ENCODE measurements around the gene COPS4.
A peak's percentile ranks its signal among the peaks of the same experiment; 100 is the strongest.
"Not testable (repeated sequence)": the region's sequence is repeated elsewhere in the genome, so short reads cannot be mapped to it uniquely, and the experiment has no call there.

The COPS4 gene

DNA sequence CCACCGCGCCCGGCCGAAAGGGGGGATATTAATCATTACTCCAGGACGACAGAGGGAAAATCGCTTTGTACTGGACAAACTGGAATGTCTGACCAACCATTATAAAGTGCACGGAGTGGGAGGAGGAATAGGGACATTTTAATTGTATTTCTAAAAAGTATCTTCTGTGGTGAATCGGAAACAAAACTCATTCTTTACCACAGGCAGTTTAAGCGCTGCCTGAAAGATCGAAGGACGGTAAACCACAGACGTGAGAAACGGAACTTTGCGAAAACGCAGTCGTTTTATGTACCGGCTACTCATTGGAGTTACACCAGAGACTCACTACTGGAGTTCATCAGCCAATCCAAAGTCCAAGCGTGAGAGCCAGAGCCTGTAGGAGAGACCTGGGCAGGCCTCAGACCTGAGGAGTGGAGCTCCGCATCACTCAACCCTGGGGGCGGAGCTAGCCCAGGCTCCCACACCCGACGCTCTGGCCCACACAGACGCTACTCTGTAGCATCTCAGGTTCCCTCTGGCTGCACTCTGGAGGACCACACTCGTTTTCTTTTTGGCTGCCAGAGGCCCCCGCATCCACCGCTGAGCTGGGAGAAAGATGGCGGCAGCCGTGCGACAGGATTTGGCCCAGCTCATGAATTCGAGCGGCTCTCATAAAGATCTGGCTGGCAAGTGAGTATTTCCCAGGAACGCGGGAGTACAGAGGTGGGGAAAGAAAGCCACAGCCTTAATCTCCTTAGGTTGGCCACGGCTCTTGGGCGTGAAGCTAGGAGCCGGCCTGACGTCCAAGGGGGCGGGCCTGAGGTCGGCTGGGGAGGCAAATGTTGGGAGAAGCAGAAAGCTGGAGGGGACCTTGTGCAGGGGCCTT, at the start of gene COPS4:
Gene COPS4 (plus strand): TSS at position 554 of the 865 bp plus-strand sequence. CDS start 42 bp downstream, at position 596.
- peak; percentile 98 to 99 for DNase-seq

- not testable (repeated sequence) for DNase-seq
These were observed 47.5 kb upstream of the COPS4 start for GRCh38 chr4:82987519-82987918.

GRCh38 chr4:82988323-82988832, 46.6 kb upstream of the COPS4 start:
- no peak for DNase-seq

DNA sequence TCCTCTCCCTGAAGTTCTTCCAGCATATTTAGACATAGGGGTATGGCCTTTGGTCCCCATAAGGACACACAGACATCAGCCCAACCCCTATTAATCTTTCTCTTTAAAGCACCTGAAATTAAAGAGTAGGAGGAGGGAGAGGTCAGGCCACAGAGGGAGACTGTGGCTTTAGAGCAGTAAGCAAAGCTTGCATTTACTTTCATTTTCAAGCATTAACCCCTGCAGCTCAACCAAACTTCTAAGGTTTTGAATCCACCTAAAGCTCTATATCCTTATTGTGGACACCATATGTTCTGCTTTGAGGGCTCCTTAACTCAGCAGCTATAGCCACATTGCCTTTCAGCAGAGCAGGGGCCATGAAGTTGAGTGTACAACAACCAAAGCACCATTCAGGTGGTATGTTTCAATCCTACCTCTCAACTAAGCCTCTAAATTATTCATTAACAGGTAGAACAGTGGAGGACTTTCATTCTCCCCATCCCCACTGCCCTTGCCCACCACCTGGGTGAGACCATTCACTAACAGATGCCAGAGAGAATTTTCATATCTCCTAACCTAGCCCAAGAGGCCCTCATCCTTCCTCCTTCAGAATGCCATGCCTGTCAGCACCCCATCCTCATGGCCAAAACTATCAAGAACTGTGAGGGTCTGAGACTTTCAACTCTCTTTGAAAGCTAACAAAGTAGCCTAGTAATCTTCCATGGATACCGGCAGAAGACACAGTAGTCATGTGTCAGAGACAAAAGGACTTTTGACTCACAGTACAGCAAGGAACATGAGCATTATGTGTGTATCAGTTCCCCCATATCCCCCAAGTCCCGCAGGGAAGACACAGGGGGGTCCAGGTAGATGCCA, 45.2 kb upstream of the COPS4 start:
- peak in 1 of 2 donors; percentile 36 for DNase-seq

DNA sequence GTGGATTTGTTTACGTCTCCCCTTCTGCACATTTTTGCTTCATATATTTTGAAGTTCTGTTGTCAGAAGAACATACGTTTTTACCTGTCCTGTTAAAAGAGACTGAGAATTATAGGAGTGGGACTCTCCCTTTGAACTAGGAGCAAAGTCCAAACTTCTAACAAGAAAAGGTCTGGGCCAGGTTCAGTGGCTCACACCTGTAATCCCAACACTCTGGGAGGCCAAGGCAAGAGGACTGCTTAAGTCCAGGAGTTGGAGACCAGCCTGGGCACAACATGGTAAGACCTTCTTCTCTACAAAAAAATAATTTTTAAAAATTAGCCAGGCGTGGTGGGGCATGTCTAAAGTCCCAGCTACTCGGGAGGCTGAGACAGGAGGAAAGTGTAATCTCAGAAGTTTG, 40.1 kb upstream of the COPS4 start:
- no peak for DNase-seq

DNA sequence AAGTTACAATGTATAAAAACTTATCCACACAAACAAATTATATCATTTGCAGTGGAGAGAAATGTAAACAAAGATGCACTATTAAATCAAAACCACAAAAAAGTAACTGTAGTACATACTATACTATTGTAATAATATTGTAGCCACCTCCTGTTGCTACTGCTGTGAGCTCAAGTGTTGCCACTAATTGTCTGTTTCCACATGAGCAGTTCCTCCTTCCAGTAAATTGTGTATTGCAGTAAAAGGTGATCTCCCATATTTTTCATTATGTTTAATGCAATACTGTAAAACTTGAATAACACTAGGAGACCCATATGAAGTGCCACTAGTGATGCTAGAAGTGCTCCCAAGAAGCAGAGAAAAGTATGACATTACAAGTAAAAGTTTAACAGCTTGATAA, 36.1 kb upstream of the COPS4 start:
- no peak for DNase-seq

DNA sequence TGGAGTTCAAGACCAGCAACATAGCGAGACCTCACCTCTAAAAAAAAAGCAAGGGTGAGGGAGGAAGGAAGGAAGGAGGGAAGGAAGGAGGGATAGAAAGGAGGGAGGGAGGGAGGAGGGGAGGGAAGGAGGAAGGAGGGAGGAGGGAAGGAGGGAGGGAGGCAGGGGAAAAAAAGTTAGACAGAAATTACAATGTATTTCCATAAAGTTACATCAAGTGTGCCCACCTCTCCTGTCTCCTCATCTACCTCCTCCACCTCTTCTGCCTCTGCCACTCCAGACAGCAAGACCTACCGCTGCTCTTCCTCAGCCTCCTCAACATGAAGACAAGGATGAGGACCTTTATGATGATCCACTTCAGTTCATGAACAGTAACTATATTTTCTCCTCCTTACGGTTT, 32.7 kb upstream of the COPS4 start:
- DNase-seq = no peak

DNA sequence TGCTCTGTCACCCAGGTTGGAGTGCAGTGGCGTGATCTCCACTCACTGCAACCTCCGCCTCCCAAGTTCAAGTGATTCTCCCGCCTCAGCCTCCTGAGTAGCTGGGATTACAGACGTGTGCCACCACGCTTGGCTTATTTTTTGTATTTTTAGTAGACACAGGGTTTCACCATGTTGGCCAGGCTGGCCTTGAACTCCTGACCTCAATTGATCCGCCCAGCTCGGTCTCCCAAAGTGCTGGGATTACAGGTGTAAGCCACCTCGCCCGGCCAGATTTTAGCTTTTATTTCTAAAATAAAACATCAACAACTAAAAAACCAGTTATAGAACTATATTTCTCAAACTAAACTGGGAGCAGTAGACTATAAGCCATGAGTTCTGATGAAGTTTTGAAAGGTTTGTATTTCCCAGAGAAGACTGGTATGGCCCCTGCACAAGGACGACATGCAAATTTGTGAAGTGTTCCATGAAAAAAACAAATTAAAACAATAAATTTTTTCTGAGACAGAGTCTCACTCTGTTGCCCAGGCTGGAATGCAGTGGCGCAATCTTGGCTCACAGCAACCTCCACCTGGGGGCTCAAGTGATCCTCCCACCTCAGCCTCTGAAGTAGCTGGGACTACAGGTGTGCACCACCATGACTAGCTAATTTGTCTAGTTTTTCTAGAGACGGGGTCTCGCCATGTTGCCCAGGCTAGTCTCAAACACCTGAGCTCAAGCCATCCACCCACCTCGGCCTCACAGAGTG, 31.8 kb upstream of the COPS4 start:
- not testable (repeated sequence) for DNase-seq

- DNase-seq = no peak
These were observed 25.5 kb upstream of the COPS4 start for GRCh38 chr4:83009529-83009928.

GRCh38 chr4:83010111-83010521, 24.9 kb upstream of the COPS4 start:
- DNase-seq = peak in 1 of 2 donors; percentile 37

- DNase-seq = peak; percentile 89 to 91
These were observed 24.3 kb upstream of the COPS4 start, which contains the start of gene LIN54 for GRCh38 chr4:83010522-83011318. LIN54 (minus strand) TSS chr4:83010823; CDS start chr4:82984844, 25,979 bp downstream.

- DNase-seq = no peak
These were observed 23.2 kb upstream of the COPS4 start for GRCh38 chr4:83011689-83012199.

- DNase-seq = no peak
These were observed 22.7 kb upstream of the COPS4 start for GRCh38 chr4:83012200-83012686.

DNA sequence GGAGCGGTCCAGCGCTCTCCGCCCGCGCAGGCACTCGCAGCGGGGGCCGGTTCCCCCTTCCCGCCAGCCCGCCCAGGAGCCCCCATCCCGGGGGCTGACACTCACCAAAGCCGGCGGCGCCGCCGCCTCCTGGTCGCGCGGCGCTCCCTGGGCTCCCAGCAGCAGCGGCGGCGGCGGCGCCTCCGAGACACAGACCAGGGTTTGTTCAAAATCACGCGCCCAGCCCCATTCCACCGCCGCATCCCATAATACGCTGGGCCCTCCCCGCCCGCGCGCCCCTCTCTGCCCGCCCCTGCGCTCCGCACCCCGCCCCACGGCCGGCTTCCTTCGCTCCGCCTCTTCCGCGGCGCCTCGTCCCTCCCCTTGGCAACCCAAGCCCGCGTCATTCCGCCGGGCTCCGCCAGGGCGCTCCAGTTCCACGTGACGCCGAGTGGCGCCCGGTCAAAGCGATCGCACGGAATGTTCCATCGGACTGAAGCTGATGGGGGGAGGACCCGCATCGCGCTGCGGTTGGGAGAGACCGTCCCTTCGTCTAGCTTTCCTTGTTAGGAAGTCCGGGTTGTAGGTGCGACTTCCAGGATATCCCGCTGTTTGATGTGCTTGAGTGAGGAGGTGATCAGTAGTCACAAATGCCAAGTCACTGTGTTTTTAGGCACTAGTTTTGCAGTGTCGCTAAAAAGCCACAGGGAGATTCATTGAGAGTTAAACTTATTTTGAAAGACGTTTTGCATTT, 22.1 kb upstream of the COPS4 start:
- peak; percentile 96 to 98 for DNase-seq

GRCh38 chr4:83013420-83013867, 21.5 kb upstream of the COPS4 start:
- no peak for DNase-seq

GRCh38 chr4:83013902-83014301, 21.1 kb upstream of the COPS4 start:
- DNase-seq = no peak

DNA sequence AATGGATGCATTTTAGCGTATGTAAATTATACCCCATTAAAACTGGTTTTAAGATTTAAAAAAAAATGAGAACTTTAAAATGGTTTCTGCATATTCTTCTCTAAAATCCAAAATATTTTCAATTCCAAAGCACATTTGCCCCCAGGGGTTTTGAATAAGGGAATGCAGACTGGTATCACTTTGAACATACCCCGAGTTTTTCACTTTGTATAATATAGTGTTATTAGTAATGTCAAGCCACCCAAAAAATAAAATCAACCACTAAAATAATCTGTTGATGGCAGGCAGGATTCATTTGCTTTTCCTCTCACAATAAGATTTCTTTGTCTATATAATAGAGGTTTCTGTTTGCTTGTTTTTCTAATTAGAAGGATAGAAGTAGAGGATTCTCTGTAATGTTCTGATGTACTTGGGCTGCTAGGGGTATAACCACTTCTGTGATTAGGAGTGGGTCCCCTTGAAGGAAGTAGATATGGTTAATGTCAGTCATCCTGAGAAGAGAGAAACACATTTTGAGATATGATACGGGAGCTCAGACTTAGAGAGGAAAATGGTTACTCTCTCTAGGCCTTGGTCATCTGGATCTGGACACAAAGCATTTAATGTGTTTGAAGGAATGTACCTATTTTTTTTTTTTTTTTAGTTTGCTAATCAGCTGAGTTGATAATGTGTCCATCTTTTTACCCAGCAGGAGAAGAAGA, 15.0 kb upstream of the COPS4 start:
- no peak for DNase-seq

GRCh38 chr4:83022724-83023450, 12.1 kb upstream of the COPS4 start:
- peak in 1 of 2 donors; percentile 17 for DNase-seq

- not testable (repeated sequence) for DNase-seq
These were observed 11.4 kb upstream of the COPS4 start for GRCh38 chr4:83023599-83023998.

Measured in CD4-positive, alpha-beta T cell treated with Interleukin-1 beta for 1 hour (primary cell).